WTC11 (cell line): Measurements from ENCODE around the gene CDH13. TPM values are rescaled to one million over a fixed set of nuclear protein-coding genes. Genes with fewer than 3 reads are reported as not detected.

ENCODE experiments used
- ATAC-seq: fragments of 200-7000 bp; cut with Tn5 transposase; 2 replicates; pipeline ENCODE4 v1.10.0; 2021; ENCODE audit warnings: mild to moderate bottlenecking, moderate library complexity
- CTCF ChIA-PET: fragments of 300-600 bp; sonication (Branson Sonifier 250); formaldehyde crosslinking; loops from one replicate; lab custom pipeline; 2021; ENCODE audit warnings: antibody characterized with exemption; lab: Charles Lee
- POLR2A ChIA-PET: fragments of 350-600 bp; sonication (Branson Sonifier 250); formaldehyde crosslinking; loops from one replicate; lab custom pipeline; 2021; ENCODE audit warnings: antibody characterized with exemption; lab: Charles Lee
- DNase-seq: peaks from one replicate; pipeline ENCODE4 v3.0.0; 2021; ENCODE audit warnings: low spot score
- H3K27ac Mint-ChIP-seq: 2 replicates; pipeline ENCODE4 v1.8.0; 2021; ENCODE audit warnings: mixed read lengths
- H3K27me3 Mint-ChIP-seq: 2 replicates; pipeline ENCODE4 v1.8.0; 2021; ENCODE audit warnings: low read depth, mild to moderate bottlenecking, moderate library complexity, mixed read lengths
- H3K36me3 Mint-ChIP-seq: 2 replicates; pipeline ENCODE4 v1.8.0; 2021; ENCODE audit warnings: mixed read lengths
- H3K4me1 Mint-ChIP-seq: 2 replicates; pipeline ENCODE4 v1.8.0; 2022; ENCODE audit warnings: mixed read lengths
- H3K4me3 Mint-ChIP-seq: 2 replicates; pipeline ENCODE4 v1.8.0; 2021; ENCODE audit warnings: mild to moderate bottlenecking, moderate library complexity, mixed read lengths
- H3K9me3 Mint-ChIP-seq: 2 replicates; pipeline ENCODE4 v1.8.0; 2021; ENCODE audit warnings: mixed read lengths
- FOXP1 ChIP-seq: sonication (generic); formaldehyde crosslinking; IDR thresholded peaks from 2 replicates; pipeline ENCODE4 v1.8.0; 2022; ENCODE audit warnings: missing genetic modification reagents, mild to moderate bottlenecking, moderate library complexity, borderline replicate concordance
- FOXP4 ChIP-seq: sonication (generic); formaldehyde crosslinking; IDR thresholded peaks from 2 replicates; pipeline ENCODE4 v1.8.0; 2022; ENCODE audit warnings: mild to moderate bottlenecking, missing genetic modification reagents
- GABPB1 ChIP-seq: sonication (generic); formaldehyde crosslinking; IDR thresholded peaks from 2 replicates; pipeline ENCODE4 v1.8.1; 2023; ENCODE audit warnings: mild to moderate bottlenecking, missing genetic modification reagents
- PRRX2 ChIP-seq: fragments of 250-450 bp; sonication (Bioruptor Pico); IDR thresholded peaks from 2 replicates; pipeline ENCODE4 v1.8.0; 2021; ENCODE audit warnings: mild to moderate bottlenecking
- RORB ChIP-seq: fragments of 250-450 bp; sonication (Bioruptor Pico); IDR thresholded peaks from 2 replicates; pipeline ENCODE4 v1.9.0; 2021; ENCODE audit warnings: mild to moderate bottlenecking
- ZNF232 ChIP-seq: sonication (generic); formaldehyde crosslinking; IDR thresholded peaks from 2 replicates; pipeline ENCODE4 v1.8.0; 2022; ENCODE audit warnings: mild to moderate bottlenecking, missing genetic modification reagents
- ZNF416 ChIP-seq: fragments of 250-450 bp; sonication (Bioruptor Pico); IDR thresholded peaks from 2 replicates; pipeline ENCODE4 v1.9.0; 2021; ENCODE audit warnings: mild to moderate bottlenecking, inconsistent platforms
- microRNA-seq: library from miRNA; unstranded; fragments of <30 nt; microRNA quantifications from one replicate; pipeline ENCODE4 v1.2.0, GENCODE V29; 2022; ENCODE audit warnings: borderline number of aligned reads
- total RNA-seq: library from RNA; stranded (reverse); gene quantifications from 3 replicates; pipeline ENCODE4 v1.2.3, GENCODE V29; 2021
- TF ChIP-seq, protein P1 (sequence below): fragments of 250-450 bp; sonication (Bioruptor Pico); IDR thresholded peaks from 2 replicates; pipeline ENCODE4 v2.1.2; 2022; ENCODE audit warnings: mild to moderate bottlenecking, moderate library complexity
- TF ChIP-seq, protein P2 (sequence below): sonication (generic); formaldehyde crosslinking; IDR thresholded peaks from 2 replicates; pipeline ENCODE4 v1.8.0; 2023; ENCODE audit warnings: missing genetic modification reagents
- TF ChIP-seq, protein P3 (sequence below): sonication (generic); formaldehyde crosslinking; IDR thresholded peaks from 2 replicates; pipeline ENCODE4 v1.8.1; 2023; ENCODE audit warnings: mild to moderate bottlenecking, missing genetic modification reagents, moderate library complexity

The CDH13 gene
- total RNA-seq, 1 experiment from 2014 or later = 0.81 TPM

DNA sequence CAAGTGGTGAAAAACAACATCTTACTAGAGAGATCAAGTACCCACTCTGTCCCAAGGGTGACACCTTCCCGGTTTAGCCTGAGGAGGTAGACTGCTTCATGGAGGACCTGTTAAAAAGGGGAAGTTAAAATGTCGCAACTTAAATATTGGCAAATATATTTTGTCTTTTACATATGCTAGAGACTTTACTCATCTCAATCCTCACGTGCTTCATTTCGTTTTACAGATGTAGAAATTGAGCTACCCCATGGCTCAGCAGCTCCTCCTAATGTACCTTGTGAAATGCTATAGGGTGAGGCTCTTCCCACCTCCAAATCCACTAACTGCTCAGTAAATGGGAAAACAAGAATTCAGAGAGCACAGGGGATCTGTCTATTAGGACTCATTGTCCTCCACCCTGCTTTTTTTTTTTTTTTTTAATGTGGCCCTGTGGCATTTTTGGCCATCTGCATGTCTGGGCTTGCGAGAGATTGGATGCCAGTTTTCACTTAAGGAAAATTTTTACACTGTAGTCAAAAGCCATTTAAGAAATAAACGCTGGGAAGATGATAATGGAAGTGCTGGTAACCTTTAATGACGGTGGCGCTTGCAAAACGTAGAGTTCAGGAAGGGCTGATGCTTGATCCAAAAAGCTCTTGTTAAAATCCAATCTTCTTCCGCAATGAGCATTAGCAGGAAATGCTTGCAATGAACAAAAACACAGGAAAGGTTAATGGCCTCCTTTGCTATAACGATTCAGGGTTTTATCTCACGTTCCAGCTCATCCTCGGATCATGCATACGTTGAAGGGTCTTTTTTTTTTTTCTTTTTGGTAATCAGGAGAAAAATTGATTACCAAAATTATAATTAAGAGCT, 1220.8 kb downstream of the CDH13 start (continued):
- TF ChIP-seq FOXP4 (no peak), RORB (CRISPR knock-in tag) (no peak), PRRX2 (no peak), ZNF416 (CRISPR knock-in tag) (no peak)
- TF ChIP-seq, protein P1, sequence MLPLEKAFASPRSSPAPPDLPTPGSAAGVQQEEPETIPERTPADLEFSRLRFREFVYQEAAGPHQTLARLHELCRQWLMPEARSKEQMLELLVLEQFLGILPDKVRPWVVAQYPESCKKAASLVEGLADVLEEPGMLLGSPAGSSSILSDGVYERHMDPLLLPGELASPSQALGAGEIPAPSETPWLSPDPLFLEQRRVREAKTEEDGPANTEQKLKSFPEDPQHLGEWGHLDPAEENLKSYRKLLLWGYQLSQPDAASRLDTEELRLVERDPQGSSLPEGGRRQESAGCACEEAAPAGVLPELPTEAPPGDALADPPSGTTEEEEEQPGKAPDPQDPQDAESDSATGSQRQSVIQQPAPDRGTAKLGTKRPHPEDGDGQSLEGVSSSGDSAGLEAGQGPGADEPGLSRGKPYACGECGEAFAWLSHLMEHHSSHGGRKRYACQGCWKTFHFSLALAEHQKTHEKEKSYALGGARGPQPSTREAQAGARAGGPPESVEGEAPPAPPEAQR = no peak
- TF ChIP-seq, protein P2, sequence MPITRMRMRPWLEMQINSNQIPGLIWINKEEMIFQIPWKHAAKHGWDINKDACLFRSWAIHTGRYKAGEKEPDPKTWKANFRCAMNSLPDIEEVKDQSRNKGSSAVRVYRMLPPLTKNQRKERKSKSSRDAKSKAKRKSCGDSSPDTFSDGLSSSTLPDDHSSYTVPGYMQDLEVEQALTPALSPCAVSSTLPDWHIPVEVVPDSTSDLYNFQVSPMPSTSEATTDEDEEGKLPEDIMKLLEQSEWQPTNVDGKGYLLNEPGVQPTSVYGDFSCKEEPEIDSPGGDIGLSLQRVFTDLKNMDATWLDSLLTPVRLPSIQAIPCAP (CRISPR knock-in tag) = no peak
- TF ChIP-seq, all 79 proteins: peak for 0

DNA sequence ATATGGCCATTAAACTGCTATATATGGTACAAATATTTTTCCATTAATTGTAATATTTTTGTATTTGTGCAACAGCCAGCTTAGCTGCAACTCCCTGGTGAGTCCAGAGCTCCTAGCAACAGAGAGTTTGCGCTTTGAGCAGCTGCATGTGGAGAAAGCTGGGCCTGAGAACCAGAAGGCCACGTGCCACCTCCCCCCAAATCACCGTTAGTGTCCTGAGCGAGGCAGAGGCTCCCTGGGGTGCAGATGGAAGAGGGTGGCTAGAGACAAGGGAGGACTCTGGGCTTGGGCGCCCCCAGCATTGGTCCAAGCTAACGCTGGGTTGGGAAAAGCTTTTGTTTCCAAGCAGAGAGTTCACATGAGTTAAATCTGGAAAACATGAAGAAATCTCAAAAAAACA, 1222.7 kb downstream of the CDH13 start:
- CTCF ChIA-PET = interaction anchor here (1.2 kb wide), 1 partner anchor 104 kb away, joined by 3 read pairs; no protein-coding TSS in a partner anchor
- Mint-ChIP-seq H3K27me3 (no peaks in the 10 kb centered on the region; the same call in 1 of the 2 replicates), H3K4me3 (no peak overlapping the region), H3K27ac (peak overlapping the region; percentile 84; the same call in 1 of the 2 replicates), H3K36me3 (no peaks in the 10 kb centered on the region), H3K9me3 (0 out of 2 replicates have a peak, but pooled peaks cover 3% of the 10 kb centered on the region), H3K4me1 (peaks cover 60% of the 10 kb centered on the region)
- no peak for DNase-seq
- POLR2A ChIA-PET = no interaction called here
- TF ChIP-seq, protein P3, sequence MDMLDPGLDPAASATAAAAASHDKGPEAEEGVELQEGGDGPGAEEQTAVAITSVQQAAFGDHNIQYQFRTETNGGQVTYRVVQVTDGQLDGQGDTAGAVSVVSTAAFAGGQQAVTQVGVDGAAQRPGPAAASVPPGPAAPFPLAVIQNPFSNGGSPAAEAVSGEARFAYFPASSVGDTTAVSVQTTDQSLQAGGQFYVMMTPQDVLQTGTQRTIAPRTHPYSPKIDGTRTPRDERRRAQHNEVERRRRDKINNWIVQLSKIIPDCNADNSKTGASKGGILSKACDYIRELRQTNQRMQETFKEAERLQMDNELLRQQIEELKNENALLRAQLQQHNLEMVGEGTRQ (CRISPR knock-in tag) = peak; percentile 48
- TF ChIP-seq ZNF232 (CRISPR knock-in tag) (no peak), GABPB1 (no peak), FOXP1 (CRISPR knock-in tag) (no peak)
- no peak for ATAC-seq

Small RNAs within 50 kb of the gene (microRNA-seq; reads per million reads assigned to microRNA genes)
- gene MIR3182 (not detected), gene MIR8058 (not detected)
